Measurements from ENCODE around the gene ATG7. TPM values are rescaled to one million over a fixed set of nuclear protein-coding genes. Genes with fewer than 3 reads are reported as not detected.

The ATG7 gene
- total RNA-seq, 6 experiments from 2014 or later, result 44.5 to 53.0 (median 49.3) TPM

DNA sequence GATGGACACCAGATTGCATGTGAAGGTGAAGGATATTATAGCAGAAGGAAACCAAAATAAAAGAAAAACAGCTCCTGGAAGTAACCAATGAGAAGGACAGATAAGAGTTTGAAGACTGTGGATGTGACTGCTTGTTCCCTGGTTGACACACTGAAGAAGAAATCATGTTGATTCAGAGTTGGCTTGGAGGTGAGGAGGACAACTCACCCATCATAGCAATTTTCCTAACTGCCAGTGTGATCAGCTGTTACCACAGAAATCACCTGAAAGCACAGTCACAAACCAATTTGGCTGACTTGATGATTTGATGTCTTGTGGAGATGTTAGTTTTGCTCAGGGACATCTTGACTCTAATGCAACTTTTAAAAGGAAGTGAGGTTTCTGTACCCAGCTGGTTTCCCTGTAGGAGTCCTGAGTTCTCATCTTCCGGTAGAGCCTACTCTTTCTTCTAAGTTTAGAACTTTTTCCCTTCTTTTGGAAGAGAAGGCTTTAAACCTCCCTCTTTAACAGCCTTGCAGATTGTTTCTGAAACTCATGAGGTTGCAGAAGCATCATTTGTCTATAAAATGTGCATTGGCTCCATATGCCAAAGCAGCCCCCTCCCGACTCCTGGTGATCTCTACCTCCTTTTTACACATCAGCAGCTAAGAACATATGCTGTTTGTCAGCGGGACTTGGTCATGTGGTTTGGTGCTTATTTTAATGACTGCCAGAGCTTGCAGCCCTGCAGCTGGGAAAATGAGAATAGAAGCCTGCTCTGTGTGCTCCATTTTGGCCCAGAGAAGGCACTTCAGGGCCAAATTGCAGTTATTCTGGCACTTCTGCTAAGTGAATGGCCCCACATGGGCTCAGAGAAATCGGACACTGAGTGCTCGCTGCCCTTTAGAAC lies 10.3 kb downstream of the ATG7 start:
- H3K27me3 Mint-ChIP-seq (ENCODE audit: insufficient read depth), result no peaks in the 10 kb centered on the region; the same call in 1 of the 2 replicates
- H3K4me3 Mint-ChIP-seq, result no peak overlapping the region
- H3K27ac Mint-ChIP-seq, result peak overlapping the region; percentile 36
- H3K36me3 Mint-ChIP-seq (ENCODE audit: low read depth), result peaks cover 39% of the 10 kb centered on the region
- TF ChIP-seq, protein P1, sequence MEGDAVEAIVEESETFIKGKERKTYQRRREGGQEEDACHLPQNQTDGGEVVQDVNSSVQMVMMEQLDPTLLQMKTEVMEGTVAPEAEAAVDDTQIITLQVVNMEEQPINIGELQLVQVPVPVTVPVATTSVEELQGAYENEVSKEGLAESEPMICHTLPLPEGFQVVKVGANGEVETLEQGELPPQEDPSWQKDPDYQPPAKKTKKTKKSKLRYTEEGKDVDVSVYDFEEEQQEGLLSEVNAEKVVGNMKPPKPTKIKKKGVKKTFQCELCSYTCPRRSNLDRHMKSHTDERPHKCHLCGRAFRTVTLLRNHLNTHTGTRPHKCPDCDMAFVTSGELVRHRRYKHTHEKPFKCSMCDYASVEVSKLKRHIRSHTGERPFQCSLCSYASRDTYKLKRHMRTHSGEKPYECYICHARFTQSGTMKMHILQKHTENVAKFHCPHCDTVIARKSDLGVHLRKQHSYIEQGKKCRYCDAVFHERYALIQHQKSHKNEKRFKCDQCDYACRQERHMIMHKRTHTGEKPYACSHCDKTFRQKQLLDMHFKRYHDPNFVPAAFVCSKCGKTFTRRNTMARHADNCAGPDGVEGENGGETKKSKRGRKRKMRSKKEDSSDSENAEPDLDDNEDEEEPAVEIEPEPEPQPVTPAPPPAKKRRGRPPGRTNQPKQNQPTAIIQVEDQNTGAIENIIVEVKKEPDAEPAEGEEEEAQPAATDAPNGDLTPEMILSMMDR (IDR thresholded peaks at IDR 0.05), result no peak
- no peak for DNase-seq
- H3K9me3 Mint-ChIP-seq, result no peaks in the 10 kb centered on the region
- peaks cover 75% of the 10 kb centered on the region for H3K4me1 Mint-ChIP-seq (ENCODE audit: low read depth)

DNA sequence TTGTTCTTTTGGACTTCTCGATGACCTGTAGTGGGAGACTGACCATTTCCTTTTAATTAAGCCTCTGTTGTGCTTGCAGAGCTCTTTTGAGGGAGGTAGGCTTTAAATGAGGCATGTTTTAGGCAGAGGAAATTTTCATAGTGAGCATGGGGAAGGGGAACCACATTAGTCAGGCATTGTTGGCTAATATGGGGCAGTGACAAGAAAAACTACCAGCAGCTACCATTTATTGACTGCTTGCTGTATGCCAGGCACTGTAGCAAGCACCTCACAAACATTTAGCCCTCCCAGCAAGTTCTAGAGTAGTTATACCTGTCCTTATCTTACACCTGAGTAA lies 10.9 kb downstream of the ATG7 start:
- H3K4me3 Mint-ChIP-seq, result no peak overlapping the region
- H3K27me3 Mint-ChIP-seq (ENCODE audit: insufficient read depth), result no peaks in the 10 kb centered on the region; the same call in 1 of the 2 replicates
- TF ChIP-seq, protein P1 (IDR thresholded peaks at IDR 0.05), result no peak
- H3K9me3 Mint-ChIP-seq, result no peaks in the 10 kb centered on the region
- H3K4me1 Mint-ChIP-seq (ENCODE audit: low read depth), result peaks cover 75% of the 10 kb centered on the region
- peaks cover 38% of the 10 kb centered on the region for H3K36me3 Mint-ChIP-seq (ENCODE audit: low read depth)
- no peak for DNase-seq
- H3K27ac Mint-ChIP-seq, result peak overlapping the region; percentile 36

DNA sequence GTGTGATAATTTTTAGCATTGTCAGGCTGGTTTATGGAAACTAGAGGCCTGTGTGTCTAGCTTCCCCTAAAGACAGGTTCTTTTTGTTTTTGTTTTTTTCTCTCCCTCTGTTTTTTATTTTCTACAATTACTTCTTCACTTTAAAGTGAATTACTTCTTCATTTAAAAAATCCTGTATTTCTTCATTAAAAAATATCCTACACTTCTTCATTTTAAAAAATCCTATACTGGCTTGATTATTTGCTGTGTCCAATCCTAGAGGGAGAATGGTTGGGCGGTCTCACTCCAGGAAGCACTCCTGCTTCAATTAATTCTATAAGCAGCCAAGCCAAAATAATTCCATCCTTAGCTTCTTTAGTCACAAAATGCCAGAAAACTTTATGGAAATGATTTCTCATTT lies 11.8 kb downstream of the ATG7 start:
- peaks cover 38% of the 10 kb centered on the region for H3K36me3 Mint-ChIP-seq (ENCODE audit: low read depth)
- no peak overlapping the region for H3K4me3 Mint-ChIP-seq
- H3K9me3 Mint-ChIP-seq, result no peaks in the 10 kb centered on the region
- H3K27me3 Mint-ChIP-seq (ENCODE audit: insufficient read depth), result no peaks in the 10 kb centered on the region; the same call in 1 of the 2 replicates
- peaks cover 75% of the 10 kb centered on the region for H3K4me1 Mint-ChIP-seq (ENCODE audit: low read depth)
- H3K27ac Mint-ChIP-seq, result no peak overlapping the region; the same call in 1 of the 2 replicates
- no peak for DNase-seq
- TF ChIP-seq, protein P1 (IDR thresholded peaks at IDR 0.05), result no peak

- H3K9me3 Mint-ChIP-seq, result no peaks in the 10 kb centered on the region
- no peak overlapping the region for H3K4me3 Mint-ChIP-seq
- TF ChIP-seq, protein P1 (IDR thresholded peaks at IDR 0.05), result no peak
- DNase-seq, result no peak
- no peaks in the 10 kb centered on the region; the same call in 1 of the 2 replicates for H3K27me3 Mint-ChIP-seq (ENCODE audit: insufficient read depth)
- peaks cover 36% of the 10 kb centered on the region for H3K36me3 Mint-ChIP-seq (ENCODE audit: low read depth)
- peaks cover 76% of the 10 kb centered on the region for H3K4me1 Mint-ChIP-seq (ENCODE audit: low read depth)
- peak overlapping the region; percentile 74; the same call in 1 of the 2 replicates for H3K27ac Mint-ChIP-seq
Measured at GRCh38 chr3:11285471-11285870, 13.3 kb downstream of the ATG7 start.

GRCh38 chr3:11287404-11287803 lies 15.2 kb downstream of the ATG7 start:
- DNase-seq, result no peak
- Mint-ChIP-seq H3K36me3 (ENCODE audit: low read depth) (peaks cover 40% of the 10 kb centered on the region), H3K27me3 (ENCODE audit: insufficient read depth) (no peaks in the 10 kb centered on the region; the same call in 1 of the 2 replicates), H3K4me3 (peak overlapping the region; percentile 64), H3K9me3 (no peaks in the 10 kb centered on the region), H3K4me1 (ENCODE audit: low read depth) (peaks cover 83% of the 10 kb centered on the region), H3K27ac (peak overlapping the region; percentile 96)
- TF ChIP-seq, protein P1 (IDR thresholded peaks at IDR 0.05), result no peak
